HEK293 (cell line): Measurements from ENCODE around the gene VSIG10L.

Experiments used
- SETDB1 ChIP-seq: IDR thresholded peaks from one replicate; pipeline ENCODE4 v1.6.1; 2017; ENCODE audit warnings: mild to moderate bottlenecking, low read length, moderate library complexity, mixed read lengths; ENCODE audit not compliant: insufficient read length
- SP7 ChIP-seq: fragments of 450-650 bp; formaldehyde crosslinking; IDR thresholded peaks from 2 replicates; pipeline ENCODE4 v1.5.1; 2016; ENCODE audit warnings: missing biosample characterization, missing genetic modification characterization
- ZBTB17 ChIP-seq: fragments of 450-650 bp; formaldehyde crosslinking; IDR thresholded peaks from 2 replicates; pipeline ENCODE4 v1.5.1; 2016; ENCODE audit warnings: missing biosample characterization, missing genetic modification characterization
- ZNF24 ChIP-seq: fragments of 450-650 bp; formaldehyde crosslinking; IDR thresholded peaks from 2 replicates; pipeline ENCODE4 v1.5.1; 2016; ENCODE audit warnings: missing biosample characterization, missing genetic modification characterization
- TF ChIP-seq, protein P1 (sequence below): fragments of 450-650 bp; formaldehyde crosslinking; IDR thresholded peaks from 2 replicates; pipeline ENCODE4 v1.5.1; 2016; ENCODE audit warnings: missing biosample characterization, missing genetic modification characterization, borderline replicate concordance
- TF ChIP-seq, protein P2 (sequence below): fragments of 450-650 bp; formaldehyde crosslinking; IDR thresholded peaks from 2 replicates; pipeline ENCODE4 v1.5.1; 2016; ENCODE audit warnings: missing biosample characterization, missing genetic modification characterization
- TF ChIP-seq, protein P3 (sequence below): fragments of 450-650 bp; formaldehyde crosslinking; IDR thresholded peaks from 2 replicates; pipeline ENCODE4 v1.5.1; 2016; ENCODE audit warnings: missing biosample characterization, missing genetic modification characterization, low read depth

DNA sequence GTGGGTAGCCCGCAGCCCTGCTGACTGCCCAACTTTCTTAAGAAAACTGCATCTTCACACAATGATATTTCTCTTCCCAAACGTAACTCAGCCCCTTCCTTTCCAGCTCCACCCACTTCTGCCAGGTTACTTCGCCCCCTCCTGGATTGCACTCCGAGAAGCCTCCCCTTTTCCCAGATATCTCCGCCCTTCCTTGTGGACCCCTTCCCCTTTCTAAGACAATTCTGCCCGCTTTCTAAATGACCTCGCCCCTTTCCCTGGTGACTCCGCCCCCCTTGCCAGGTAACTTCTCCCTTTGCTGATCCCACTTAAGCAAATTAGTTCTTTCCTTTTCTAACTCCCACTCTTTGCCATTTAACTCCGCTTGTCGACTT, 2.6 kb downstream of the VSIG10L start:
- TF ChIP-seq ZBTB17 (tag by site-specific recombination) (no peak; the same call in none of the 2 replicates), SETDB1 (no peak), SP7 (tag by site-specific recombination) (no peak; the same call in 1 of the 2 replicates), ZNF24 (no peak)
- TF ChIP-seq, protein P1, sequence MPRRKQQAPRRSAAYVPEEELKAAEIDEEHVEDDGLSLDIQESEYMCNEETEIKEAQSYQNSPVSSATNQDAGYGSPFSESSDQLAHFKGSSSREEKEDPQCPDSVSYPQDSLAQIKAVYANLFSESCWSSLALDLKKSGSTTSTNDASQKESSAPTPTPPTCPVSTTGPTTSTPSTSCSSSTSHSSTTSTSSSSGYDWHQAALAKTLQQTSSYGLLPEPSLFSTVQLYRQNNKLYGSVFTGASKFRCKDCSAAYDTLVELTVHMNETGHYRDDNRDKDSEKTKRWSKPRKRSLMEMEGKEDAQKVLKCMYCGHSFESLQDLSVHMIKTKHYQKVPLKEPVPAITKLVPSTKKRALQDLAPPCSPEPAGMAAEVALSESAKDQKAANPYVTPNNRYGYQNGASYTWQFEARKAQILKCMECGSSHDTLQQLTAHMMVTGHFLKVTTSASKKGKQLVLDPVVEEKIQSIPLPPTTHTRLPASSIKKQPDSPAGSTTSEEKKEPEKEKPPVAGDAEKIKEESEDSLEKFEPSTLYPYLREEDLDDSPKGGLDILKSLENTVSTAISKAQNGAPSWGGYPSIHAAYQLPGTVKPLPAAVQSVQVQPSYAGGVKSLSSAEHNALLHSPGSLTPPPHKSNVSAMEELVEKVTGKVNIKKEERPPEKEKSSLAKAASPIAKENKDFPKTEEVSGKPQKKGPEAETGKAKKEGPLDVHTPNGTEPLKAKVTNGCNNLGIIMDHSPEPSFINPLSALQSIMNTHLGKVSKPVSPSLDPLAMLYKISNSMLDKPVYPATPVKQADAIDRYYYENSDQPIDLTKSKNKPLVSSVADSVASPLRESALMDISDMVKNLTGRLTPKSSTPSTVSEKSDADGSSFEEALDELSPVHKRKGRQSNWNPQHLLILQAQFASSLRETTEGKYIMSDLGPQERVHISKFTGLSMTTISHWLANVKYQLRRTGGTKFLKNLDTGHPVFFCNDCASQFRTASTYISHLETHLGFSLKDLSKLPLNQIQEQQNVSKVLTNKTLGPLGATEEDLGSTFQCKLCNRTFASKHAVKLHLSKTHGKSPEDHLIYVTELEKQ (tag by site-specific recombination), result no peak
- TF ChIP-seq, protein P2, sequence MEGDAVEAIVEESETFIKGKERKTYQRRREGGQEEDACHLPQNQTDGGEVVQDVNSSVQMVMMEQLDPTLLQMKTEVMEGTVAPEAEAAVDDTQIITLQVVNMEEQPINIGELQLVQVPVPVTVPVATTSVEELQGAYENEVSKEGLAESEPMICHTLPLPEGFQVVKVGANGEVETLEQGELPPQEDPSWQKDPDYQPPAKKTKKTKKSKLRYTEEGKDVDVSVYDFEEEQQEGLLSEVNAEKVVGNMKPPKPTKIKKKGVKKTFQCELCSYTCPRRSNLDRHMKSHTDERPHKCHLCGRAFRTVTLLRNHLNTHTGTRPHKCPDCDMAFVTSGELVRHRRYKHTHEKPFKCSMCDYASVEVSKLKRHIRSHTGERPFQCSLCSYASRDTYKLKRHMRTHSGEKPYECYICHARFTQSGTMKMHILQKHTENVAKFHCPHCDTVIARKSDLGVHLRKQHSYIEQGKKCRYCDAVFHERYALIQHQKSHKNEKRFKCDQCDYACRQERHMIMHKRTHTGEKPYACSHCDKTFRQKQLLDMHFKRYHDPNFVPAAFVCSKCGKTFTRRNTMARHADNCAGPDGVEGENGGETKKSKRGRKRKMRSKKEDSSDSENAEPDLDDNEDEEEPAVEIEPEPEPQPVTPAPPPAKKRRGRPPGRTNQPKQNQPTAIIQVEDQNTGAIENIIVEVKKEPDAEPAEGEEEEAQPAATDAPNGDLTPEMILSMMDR (tag by site-specific recombination), result peak; percentile 7; the same call in 1 of the 2 replicates
- TF ChIP-seq, protein P3, sequence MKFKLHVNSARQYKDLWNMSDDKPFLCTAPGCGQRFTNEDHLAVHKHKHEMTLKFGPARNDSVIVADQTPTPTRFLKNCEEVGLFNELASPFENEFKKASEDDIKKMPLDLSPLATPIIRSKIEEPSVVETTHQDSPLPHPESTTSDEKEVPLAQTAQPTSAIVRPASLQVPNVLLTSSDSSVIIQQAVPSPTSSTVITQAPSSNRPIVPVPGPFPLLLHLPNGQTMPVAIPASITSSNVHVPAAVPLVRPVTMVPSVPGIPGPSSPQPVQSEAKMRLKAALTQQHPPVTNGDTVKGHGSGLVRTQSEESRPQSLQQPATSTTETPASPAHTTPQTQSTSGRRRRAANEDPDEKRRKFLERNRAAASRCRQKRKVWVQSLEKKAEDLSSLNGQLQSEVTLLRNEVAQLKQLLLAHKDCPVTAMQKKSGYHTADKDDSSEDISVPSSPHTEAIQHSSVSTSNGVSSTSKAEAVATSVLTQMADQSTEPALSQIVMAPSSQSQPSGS (tag by site-specific recombination), result no peak
